Skeletal muscle tissue (tissue), 4 donors: Measurements from ENCODE around the gene SLC7A10. TPM values are rescaled to one million over a fixed set of nuclear protein-coding genes. Genes with fewer than 3 reads are reported as not detected.

ENCODE experiments used
- H3K27ac ChIP-seq: one replicate; pipeline ENCODE4 v1.7.0; 2013; ENCODE audit warnings: mild to moderate bottlenecking, low read depth, low read length, inconsistent platforms
- H3K27me3 ChIP-seq, 3 donors: one replicate each; pipeline ENCODE4 v1.7.0; 2013; ENCODE audit warnings: low read length in 3 of 3; ENCODE audit not compliant: control insufficient read depth in 3 of 3, insufficient read depth in 3 of 3
- H3K36me3 ChIP-seq, 3 donors: one replicate each; pipeline ENCODE4 v1.7.0; 2013; ENCODE audit warnings: low read length in 3 of 3; ENCODE audit not compliant: control insufficient read depth in 3 of 3, insufficient read depth in 3 of 3
- H3K4me1 ChIP-seq, 3 donors: one replicate each; pipeline ENCODE4 v1.7.0; 2013; ENCODE audit warnings: low read length in 3 of 3, mild to moderate bottlenecking in 3 of 3; ENCODE audit not compliant: control insufficient read depth in 3 of 3, insufficient read depth in 3 of 3
- H3K4me3 ChIP-seq, 3 donors: one replicate each; pipeline ENCODE4 v1.7.0; 2013; ENCODE audit warnings: low read length in 3 of 3
- H3K9ac ChIP-seq, 3 donors: one replicate each; pipeline ENCODE4 v1.7.0; 2013; ENCODE audit warnings: low read length in 3 of 3, mild to moderate bottlenecking in 3 of 3, moderate library complexity in 2 of 3, low read depth in 1 of 3
- H3K9me3 ChIP-seq, 3 donors: one replicate each; pipeline ENCODE4 v1.7.0; 2013; ENCODE audit warnings: low read length in 3 of 3; ENCODE audit not compliant: control insufficient read depth in 3 of 3
- total RNA-seq: library from RNA; depleted of rRNA; stranded (reverse); fragments of >200 nt; gene quantifications from one replicate; pipeline ENCODE4 v1.2.3, GENCODE V29; 2014
- donor health status: Osteomylitis.

Gene SLC7A10
- total RNA-seq, 1 donor from 2014 or later, result 9.4 TPM

DNA sequence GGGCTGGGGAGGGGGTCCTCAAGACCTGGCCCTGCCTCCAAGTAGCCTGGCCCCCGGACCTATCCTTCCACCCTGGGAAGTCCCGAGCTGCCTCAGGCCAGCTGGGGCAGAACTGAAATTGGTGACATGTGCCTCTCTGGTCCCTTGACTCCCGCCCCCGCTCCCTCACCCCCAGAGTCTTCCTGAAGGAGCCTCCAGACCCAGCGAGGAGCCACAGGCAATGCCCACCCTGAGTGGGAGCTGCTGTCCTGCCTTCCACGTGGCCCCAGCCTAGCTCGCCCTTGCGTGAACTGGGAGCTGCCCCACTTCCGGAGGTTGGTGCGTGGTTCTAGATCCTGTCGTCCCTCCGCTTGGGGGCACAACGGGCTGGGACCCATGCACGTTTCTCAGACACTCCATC lies 42.1 kb upstream of the SLC7A10 start:
- Histone ChIP-seq H3K9ac (no peak overlapping the region), H3K4me1 (no peaks in the 10 kb centered on the region), H3K36me3 (no peaks in the 10 kb centered on the region), H3K4me3 (no peak overlapping the region), H3K27ac (no peak overlapping the region), H3K27me3 (peaks cover 0 to 4% (median 3%) of the 10 kb centered on the region in 3 donors), H3K9me3 (no peaks in the 10 kb centered on the region)

- H3K4me1 ChIP-seq, result no peaks in the 10 kb centered on the region
- no peaks in the 10 kb centered on the region for H3K9me3 ChIP-seq
- no peak overlapping the region for H3K9ac ChIP-seq
- no peaks in the 10 kb centered on the region for H3K36me3 ChIP-seq
- peaks cover 0 to 4% (median 3%) of the 10 kb centered on the region in 3 donors for H3K27me3 ChIP-seq
- H3K27ac ChIP-seq, result no peak overlapping the region
- H3K4me3 ChIP-seq, result no peak overlapping the region
These were observed 41.4 kb upstream of the SLC7A10 start for GRCh38 chr19:33266974-33267484.

DNA sequence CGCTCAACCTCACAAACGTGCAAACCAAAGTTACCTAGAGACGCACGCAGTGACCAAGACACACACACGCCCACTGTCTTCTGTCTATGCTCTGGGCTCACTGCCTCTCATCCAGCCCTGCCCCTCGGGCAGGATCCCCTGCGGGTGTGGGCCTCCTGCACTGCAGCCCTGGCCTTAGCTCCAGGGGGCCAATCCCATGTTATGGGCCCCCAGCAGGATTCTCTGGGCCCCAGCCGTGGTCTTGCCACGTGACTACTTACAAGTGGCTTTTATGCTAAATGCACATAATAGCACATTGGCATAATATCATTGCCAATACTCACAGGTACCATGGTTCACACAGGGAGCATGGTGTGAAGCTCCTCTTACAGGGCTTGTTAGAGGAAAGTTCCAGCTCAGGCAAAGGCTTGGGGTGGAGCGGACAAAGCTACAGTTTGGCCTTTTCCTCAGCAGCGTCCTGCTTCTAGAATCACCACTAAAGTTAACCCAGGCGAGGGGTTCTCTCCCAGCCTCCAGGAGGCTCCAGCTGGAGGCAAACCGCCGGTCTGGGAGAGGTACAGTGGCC lies 39.3 kb upstream of the SLC7A10 start:
- H3K9ac ChIP-seq, result no peak overlapping the region
- peaks cover 0 to 4% (median 3%) of the 10 kb centered on the region in 3 donors for H3K27me3 ChIP-seq
- H3K36me3 ChIP-seq, result no peaks in the 10 kb centered on the region

GRCh38 chr19:33263325-33264023 lies 37.8 kb upstream of the SLC7A10 start:
- Histone ChIP-seq H3K27me3 (peaks cover 0 to 2% (median 0%) of the 10 kb centered on the region in 3 donors), H3K4me1 (peaks cover 0 to 5% (median 0%) of the 10 kb centered on the region in 3 donors)

More for the DNA sequence above, 39.3 kb upstream of the SLC7A10 start:
- no peak overlapping the region for H3K4me3 ChIP-seq
- peaks cover 0 to 5% (median 0%) of the 10 kb centered on the region in 3 donors for H3K4me1 ChIP-seq
- H3K9me3 ChIP-seq, result no peaks in the 10 kb centered on the region
- H3K27ac ChIP-seq, result no peak overlapping the region

DNA sequence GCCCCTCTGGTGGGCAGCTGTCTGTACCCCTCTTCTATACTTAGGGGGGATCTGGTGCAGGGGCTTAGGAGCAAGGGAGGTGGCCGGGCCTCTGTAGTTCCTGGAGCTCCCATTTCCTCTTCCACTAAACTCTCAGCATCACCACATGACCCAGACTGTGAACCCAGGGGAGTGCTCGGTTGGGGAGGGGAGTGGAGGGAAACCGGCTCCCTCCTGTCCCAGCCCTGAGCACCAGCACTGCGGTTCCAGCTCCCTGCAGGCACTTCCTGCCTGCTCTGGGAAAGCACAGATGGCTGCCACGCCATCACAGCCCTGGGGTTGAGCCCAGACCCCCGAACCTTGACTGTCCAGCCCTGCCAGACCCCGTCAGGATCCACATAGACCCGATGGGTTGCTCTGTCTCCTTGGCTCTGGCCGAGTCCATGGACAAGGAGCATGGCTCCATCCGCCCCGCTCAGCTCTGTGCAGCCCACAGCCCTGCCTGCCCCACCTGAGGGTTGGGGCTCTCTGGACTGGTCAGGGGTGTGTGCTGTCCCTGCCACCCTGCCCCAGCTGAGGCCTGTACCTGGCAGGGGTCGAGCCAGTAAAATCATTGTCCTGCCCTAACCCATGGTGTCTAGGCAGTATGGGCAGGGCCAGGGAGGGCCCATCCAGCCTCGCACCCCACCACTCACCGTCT lies 36.0 kb upstream of the SLC7A10 start:
- Histone ChIP-seq H3K9me3 (no peaks in the 10 kb centered on the region), H3K27me3 (no peaks in the 10 kb centered on the region), H3K4me3 (no peak overlapping the region), H3K9ac (no peak overlapping the region), H3K4me1 (peaks cover 0 to 5% (median 0%) of the 10 kb centered on the region in 3 donors), H3K27ac (no peak overlapping the region), H3K36me3 (no peaks in the 10 kb centered on the region)

More at GRCh38 chr19:33263325-33264023, 37.8 kb upstream of the SLC7A10 start:
- Histone ChIP-seq H3K4me3 (no peak overlapping the region), H3K9ac (no peak overlapping the region), H3K36me3 (no peaks in the 10 kb centered on the region), H3K27ac (no peak overlapping the region), H3K9me3 (no peaks in the 10 kb centered on the region)

GRCh38 chr19:33260628-33261418 lies 35.2 kb upstream of the SLC7A10 start:
- H3K4me3 ChIP-seq, result no peak overlapping the region
- no peak overlapping the region for H3K27ac ChIP-seq
- H3K4me1 ChIP-seq, result peaks cover 0 to 5% (median 0%) of the 10 kb centered on the region in 3 donors
- no peaks in the 10 kb centered on the region for H3K36me3 ChIP-seq
- no peaks in the 10 kb centered on the region for H3K9me3 ChIP-seq
- no peak overlapping the region for H3K9ac ChIP-seq
- peaks cover 0 to 2% (median 0%) of the 10 kb centered on the region in 3 donors for H3K27me3 ChIP-seq

GRCh38 chr19:33259539-33259938 lies 33.9 kb upstream of the SLC7A10 start:
- no peak overlapping the region for H3K27ac ChIP-seq
- H3K27me3 ChIP-seq, result peaks cover 0 to 3% (median 0%) of the 10 kb centered on the region in 3 donors
- no peak overlapping the region for H3K9ac ChIP-seq
- H3K36me3 ChIP-seq, result no peaks in the 10 kb centered on the region
- H3K4me1 ChIP-seq, result peaks cover 0 to 5% (median 0%) of the 10 kb centered on the region in 3 donors
- no peaks in the 10 kb centered on the region for H3K9me3 ChIP-seq
- no peak overlapping the region for H3K4me3 ChIP-seq

DNA sequence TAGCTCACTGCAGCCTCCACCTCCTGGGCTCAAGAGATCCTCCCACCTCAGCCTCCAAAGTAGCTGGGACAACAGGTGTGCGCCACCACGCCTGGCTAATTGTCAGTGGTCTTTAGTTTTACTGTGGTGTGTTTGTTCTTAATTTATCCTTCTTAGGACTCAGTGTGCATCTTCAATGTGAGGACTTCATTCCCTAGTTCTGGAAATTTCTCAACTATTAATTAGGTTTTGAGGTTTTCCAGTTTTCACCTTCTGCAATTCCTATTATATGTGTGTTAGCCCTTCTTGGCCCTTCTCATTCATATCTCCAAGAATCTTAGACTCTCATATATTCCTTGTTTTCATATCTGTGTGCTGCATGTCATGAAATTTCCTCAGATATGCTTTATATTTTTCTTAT lies 32.2 kb upstream of the SLC7A10 start:
- H3K36me3 ChIP-seq, result no peaks in the 10 kb centered on the region
- no peaks in the 10 kb centered on the region for H3K9me3 ChIP-seq
- peaks cover 0 to 5% (median 0%) of the 10 kb centered on the region in 3 donors for H3K4me1 ChIP-seq
- peaks cover 0 to 16% (median 2%) of the 10 kb centered on the region in 3 donors for H3K27me3 ChIP-seq
- no peak overlapping the region for H3K27ac ChIP-seq
- no peak overlapping the region for H3K4me3 ChIP-seq
- H3K9ac ChIP-seq, result no peak overlapping the region

GRCh38 chr19:33256261-33256660 lies 30.6 kb upstream of the SLC7A10 start:
- Histone ChIP-seq H3K36me3 (no peaks in the 10 kb centered on the region), H3K9ac (no peak overlapping the region), H3K4me1 (no peaks in the 10 kb centered on the region), H3K4me3 (no peak overlapping the region), H3K9me3 (no peaks in the 10 kb centered on the region), H3K27me3 (peaks cover 0 to 19% (median 8%) of the 10 kb centered on the region in 3 donors), H3K27ac (no peak overlapping the region)
